SK-N-SH treated with all-trans-retinoic acid at 6 μM for 48 hours (cell line): ENCODE measurements around the gene PCDH9.

Experiments
- ATAC-seq: fragments of 200-7000 bp; cut with Tn5 transposase; 3 replicates; pipeline ENCODE4 v1.9.1; 2020; ENCODE audit warnings: mild to moderate bottlenecking, moderate library complexity
- ARNTL ChIP-seq: fragments of 450-650 bp; formaldehyde crosslinking; IDR thresholded peaks from 2 replicates; pipeline ENCODE4 v1.5.0; 2020; ENCODE audit warnings: low read depth, mild to moderate bottlenecking, moderate library complexity, borderline replicate concordance
- BACH2 ChIP-seq: fragments of 250-450 bp; sonication (Bioruptor Pico); IDR thresholded peaks from 2 replicates; pipeline ENCODE4 v1.9.0; 2021; ENCODE audit warnings: mild to moderate bottlenecking, borderline replicate concordance
- CREB5 ChIP-seq: fragments of 250-450 bp; sonication (Bioruptor Pico); IDR thresholded peaks from 2 replicates; pipeline ENCODE4 v1.5.1; 2020; ENCODE audit warnings: low read depth, mild to moderate bottlenecking, moderate library complexity
- GLIS3 ChIP-seq: fragments of 250-450 bp; sonication (Bioruptor Pico); IDR thresholded peaks from 2 replicates; pipeline ENCODE4 v1.5.0; 2020; ENCODE audit warnings: mild to moderate bottlenecking, moderate library complexity
- ISL1 ChIP-seq: fragments of 250-450 bp; sonication (Bioruptor Pico); IDR thresholded peaks from 2 replicates; pipeline ENCODE4 v2.1.2; 2022; ENCODE audit warnings: mild to moderate bottlenecking, moderate library complexity
- OSR1 ChIP-seq: fragments of 250-450 bp; sonication (Bioruptor Pico); IDR thresholded peaks from 2 replicates; pipeline ENCODE4 v1.8.0; 2022; ENCODE audit warnings: moderate library complexity, mild to moderate bottlenecking, inconsistent platforms
- PATZ1 ChIP-seq: fragments of 250-450 bp; sonication (Bioruptor Pico); IDR thresholded peaks from 2 replicates; pipeline ENCODE4 v1.8.0; 2020; ENCODE audit warnings: mild to moderate bottlenecking, moderate library complexity, borderline replicate concordance
- POU6F1 ChIP-seq: fragments of 250-450 bp; sonication (Bioruptor Pico); IDR thresholded peaks from 2 replicates; pipeline ENCODE4 v1.8.0; 2021; ENCODE audit warnings: low read depth, mild to moderate bottlenecking, moderate library complexity, borderline replicate concordance
- PPARA ChIP-seq: fragments of 250-450 bp; sonication (Bioruptor Pico); IDR thresholded peaks from 2 replicates; pipeline ENCODE4 v1.5.0; 2020; ENCODE audit warnings: mild to moderate bottlenecking, borderline replicate concordance
- RARB ChIP-seq: fragments of 250-450 bp; sonication (Bioruptor Pico); IDR thresholded peaks from 2 replicates; pipeline ENCODE4 v1.8.0; 2021; ENCODE audit warnings: mild to moderate bottlenecking, moderate library complexity
- SNAI2 ChIP-seq: fragments of 250-450 bp; sonication (Bioruptor Pico); IDR thresholded peaks from 2 replicates; pipeline ENCODE4 v1.5.0; 2020; ENCODE audit warnings: mild to moderate bottlenecking, moderate library complexity
- TCF4 ChIP-seq: fragments of 250-450 bp; sonication (Bioruptor Pico); IDR thresholded peaks from 2 replicates; pipeline ENCODE4 v1.8.0; 2021; ENCODE audit warnings: mild to moderate bottlenecking, moderate library complexity, borderline replicate concordance
- TOX ChIP-seq: fragments of 250-450 bp; sonication (Bioruptor Pico); IDR thresholded peaks from 2 replicates; pipeline ENCODE4 v1.8.0; 2021; ENCODE audit warnings: mild to moderate bottlenecking, moderate library complexity, borderline replicate concordance
- TSHZ2 ChIP-seq: fragments of 250-450 bp; sonication (Bioruptor Pico); IDR thresholded peaks from 2 replicates; pipeline ENCODE4 v1.5.0; 2020; ENCODE audit warnings: mild to moderate bottlenecking, moderate library complexity
- ZC3H10 ChIP-seq: fragments of 250-450 bp; sonication (Bioruptor Pico); IDR thresholded peaks from 2 replicates; pipeline ENCODE4 v1.5.1; 2021; ENCODE audit warnings: mild to moderate bottlenecking, moderate library complexity
- ZFP30 ChIP-seq: fragments of 450-650 bp; formaldehyde crosslinking; IDR thresholded peaks from 2 replicates; pipeline ENCODE4 v1.5.0; 2022; ENCODE audit warnings: mild to moderate bottlenecking, moderate library complexity
- ZNF70 ChIP-seq: fragments of 450-650 bp; formaldehyde crosslinking; IDR thresholded peaks from 2 replicates; pipeline ENCODE4 v1.5.0; 2020; ENCODE audit warnings: mild to moderate bottlenecking, moderate library complexity
- ZNF8 ChIP-seq: fragments of 450-650 bp; formaldehyde crosslinking; IDR thresholded peaks from 2 replicates; pipeline ENCODE4 v1.5.0; 2020; ENCODE audit warnings: mild to moderate bottlenecking, moderate library complexity

Gene PCDH9

GRCh38 chr13:67064920-67065319, 165.2 kb downstream of the PCDH9 start (continued):
- TF ChIP-seq TSHZ2 (no peak), OSR1 (CRISPR knock-in tag) (no peak)
- TF ChIP-seq, all 23 proteins: peak for 0

GRCh38 chr13:67063036-67063435, 167.1 kb downstream of the PCDH9 start:
- no peak for ATAC-seq
- TF ChIP-seq OSR1 (CRISPR knock-in tag) (no peak), CREB5 (no peak), PATZ1 (no peak), ZC3H10 (CRISPR knock-in tag) (no peak), RARB (CRISPR knock-in tag) (no peak), ZNF8 (no peak), ZFP30 (CRISPR knock-in tag) (no peak), SNAI2 (CRISPR knock-in tag) (no peak), ISL1 (CRISPR knock-in tag) (no peak), ARNTL (no peak), TCF4 (no peak), TSHZ2 (no peak), ZNF70 (CRISPR knock-in tag) (no peak), GLIS3 (CRISPR knock-in tag) (no peak)

GRCh38 chr13:67062160-67062559, 168.0 kb downstream of the PCDH9 start:
- TF ChIP-seq ZFP30 (CRISPR knock-in tag) (no peak), ZNF70 (CRISPR knock-in tag) (no peak), BACH2 (CRISPR knock-in tag) (no peak), ISL1 (CRISPR knock-in tag) (no peak; the same call in 1 of the 2 replicates), ZC3H10 (CRISPR knock-in tag) (no peak), TOX (CRISPR knock-in tag) (no peak), PATZ1 (no peak), PPARA (CRISPR knock-in tag) (no peak), POU6F1 (CRISPR knock-in tag) (no peak), CREB5 (no peak)
- TF ChIP-seq, all 23 proteins: peak for 0

More at GRCh38 chr13:67062160-67062559, 168.0 kb downstream of the PCDH9 start:
- ATAC-seq: no peak
